GM23338 (cell line): Measurements from ENCODE around the gene CCBE1. TPM values are rescaled to one million over a fixed set of nuclear protein-coding genes. Genes with fewer than 3 reads are reported as not detected.

Experiments
- ATAC-seq: fragments of 200-7000 bp; cut with Tn5 transposase; 3 replicates; pipeline ENCODE4 v1.9.1; 2020
- DNase-seq: peaks from one replicate; pipeline ENCODE4 v3.0.0-alpha.2; 2015; ENCODE audit warnings: low spot score
- H2AFZ ChIP-seq: fragments of 200-600 bp; sonication (generic); 2 replicates; pipeline ENCODE4 v1.8.0; 2016; ENCODE audit warnings: antibody characterized with exemption, mild to moderate bottlenecking, moderate library complexity
- H3F3A ChIP-seq: fragments of 200-600 bp; sonication (generic); replicated peaks from 2 replicates; pipeline ENCODE4 v1.8.0; 2017; ENCODE audit warnings: antibody characterized with exemption, mixed run types, low read depth
- H3K27ac ChIP-seq: fragments of 200-600 bp; sonication (generic); 2 replicates; pipeline ENCODE4 v1.6.1; 2016; ENCODE audit warnings: low read depth
- H3K27me3 ChIP-seq: fragments of 200-600 bp; sonication (generic); 2 replicates; pipeline ENCODE4 v1.8.0; 2016; ENCODE audit warnings: mild to moderate bottlenecking, mixed run types, moderate library complexity; ENCODE audit not compliant: insufficient read depth
- H3K36me3 ChIP-seq: fragments of 200-600 bp; sonication (generic); 2 replicates; pipeline ENCODE4 v1.8.0; 2016; ENCODE audit warnings: mild to moderate bottlenecking; ENCODE audit not compliant: insufficient read depth
- H3K4me1 ChIP-seq: fragments of 200-600 bp; sonication (generic); 2 replicates; pipeline ENCODE4 v1.8.0; 2016; ENCODE audit warnings: mild to moderate bottlenecking, moderate library complexity; ENCODE audit not compliant: insufficient read depth
- H3K4me2 ChIP-seq: fragments of 200-600 bp; sonication (generic); 2 replicates; pipeline ENCODE4 v1.7.1; 2017; ENCODE audit warnings: mixed run types
- H3K4me3 ChIP-seq: fragments of 200-600 bp; sonication (generic); 2 replicates; pipeline ENCODE4 v1.6.1; 2016; ENCODE audit warnings: mixed run types
- H3K79me2 ChIP-seq: fragments of 200-600 bp; sonication (generic); replicated peaks from 2 replicates; pipeline ENCODE4 v1.8.0; 2017; ENCODE audit warnings: mild to moderate bottlenecking; ENCODE audit not compliant: insufficient read depth
- H3K9me2 ChIP-seq: fragments of 200-600 bp; sonication (generic); 2 replicates; pipeline ENCODE4 v1.8.0; 2017; ENCODE audit not compliant: insufficient read depth
- H4K20me1 ChIP-seq: fragments of 200-600 bp; sonication (generic); replicated peaks from 2 replicates; pipeline ENCODE4 v1.8.0; 2017; ENCODE audit warnings: mild to moderate bottlenecking; ENCODE audit not compliant: insufficient read depth
- H3K27ac Mint-ChIP-seq: 2 replicates; pipeline ENCODE4 v1.8.0; 2020; ENCODE audit warnings: inconsistent platforms, mild to moderate bottlenecking, moderate library complexity, mixed read lengths
- H3K27me3 Mint-ChIP-seq: 3 replicates; pipeline ENCODE4 v1.8.0; 2022; ENCODE audit warnings: low read depth, mild to moderate bottlenecking, moderate library complexity, mixed read lengths, inconsistent platforms; ENCODE audit not compliant: insufficient read depth, poor library complexity
- H3K36me3 Mint-ChIP-seq: 3 replicates; pipeline ENCODE4 v1.8.0; 2021; ENCODE audit warnings: low read depth, mild to moderate bottlenecking, inconsistent platforms, moderate library complexity, mixed read lengths
- H3K4me1 Mint-ChIP-seq: 3 replicates; pipeline ENCODE4 v1.8.0; 2020; ENCODE audit warnings: mild to moderate bottlenecking, inconsistent platforms, mixed read lengths
- H3K4me3 Mint-ChIP-seq: 3 replicates; pipeline ENCODE4 v1.8.0; 2021; ENCODE audit warnings: moderate library complexity, mild to moderate bottlenecking, inconsistent platforms, mixed read lengths
- H3K9me3 Mint-ChIP-seq: 3 replicates; pipeline ENCODE4 v1.8.0; 2020; ENCODE audit warnings: moderate library complexity, mild to moderate bottlenecking, inconsistent platforms, mixed read lengths
- CREB1 ChIP-seq: fragments of 250-450 bp; sonication (Bioruptor Pico); IDR thresholded peaks from 2 replicates; pipeline ENCODE4 v1.5.0; 2020; ENCODE audit warnings: low read depth, mild to moderate bottlenecking, moderate library complexity
- CTCF ChIP-seq, 2 experiments: fragments of 200-600 bp in 1 of 2; sonication (generic) in 1 of 2; conservative IDR thresholded peaks; 2 replicates each; pipeline versions ENCODE4 v1.5.1 to v1.6.1; 2016 to 2017; ENCODE audit warnings: antibody characterized with exemption in 2 of 2, low read depth in 2 of 2, mild to moderate bottlenecking in 2 of 2, moderate library complexity in 1 of 2
- ETS1 ChIP-seq: IDR thresholded peaks from 2 replicates; pipeline ENCODE4 v1.6.1; 2016; ENCODE audit warnings: antibody characterized with exemption
- EZH2 ChIP-seq: fragments of 200-600 bp; sonication (generic); IDR thresholded peaks from one replicate; pipeline ENCODE4 v1.8.0; 2017; ENCODE audit warnings: antibody characterized with exemption, mild to moderate bottlenecking, low read depth; ENCODE audit not compliant: unreplicated experiment
- EZH2phosphoT487 ChIP-seq: fragments of 200-600 bp; sonication (generic); IDR thresholded peaks from one replicate; pipeline ENCODE4 v1.8.1; 2018; ENCODE audit warnings: antibody characterized with exemption; ENCODE audit not compliant: unreplicated experiment
- JUNB ChIP-seq: IDR thresholded peaks from one replicate; pipeline ENCODE4 v1.6.1; 2016; ENCODE audit warnings: antibody characterized with exemption; ENCODE audit not compliant: unreplicated experiment
- NANOG ChIP-seq: IDR thresholded peaks from 2 replicates; pipeline ENCODE4 v1.6.1; 2016; ENCODE audit warnings: antibody characterized with exemption, borderline replicate concordance
- POLR2AphosphoS5 ChIP-seq: IDR thresholded peaks from 2 replicates; pipeline ENCODE4 v1.6.1; 2016; ENCODE audit warnings: antibody characterized with exemption, low read depth
- REST ChIP-seq: IDR thresholded peaks from one replicate; pipeline ENCODE4 v1.6.1; 2018; ENCODE audit warnings: antibody characterized with exemption; ENCODE audit not compliant: unreplicated experiment
- STAT1 ChIP-seq: IDR thresholded peaks from one replicate; pipeline ENCODE4 v1.6.1; 2016; ENCODE audit warnings: antibody characterized with exemption; ENCODE audit not compliant: unreplicated experiment
- ZNF114 ChIP-seq: fragments of 250-450 bp; sonication (Bioruptor Pico); IDR thresholded peaks from 2 replicates; pipeline ENCODE4 v1.5.0; 2020; ENCODE audit warnings: mild to moderate bottlenecking, moderate library complexity
- ZNF331 ChIP-seq: fragments of 250-450 bp; sonication (Bioruptor Pico); IDR thresholded peaks from 2 replicates; pipeline ENCODE4 v1.5.0; 2020; ENCODE audit warnings: low read depth, mild to moderate bottlenecking, moderate library complexity
- ZNF462 ChIP-seq: fragments of 250-450 bp; sonication (Bioruptor Pico); IDR thresholded peaks from 2 replicates; pipeline ENCODE4 v1.5.0; 2020; ENCODE audit warnings: mild to moderate bottlenecking, moderate library complexity
- polyA plus RNA-seq: library from polyadenylated mRNA; unstranded; fragments of >200 nt; fragmentation: Nextera tagmentation; extraction: Ambion mirVana; gene quantifications from 2 replicates; pipeline ENCODE4 v1.2.1, GENCODE V29; 2016
- total RNA-seq: library from RNA; depleted of rRNA; stranded (reverse); fragments of >200 nt; shearing (Covaris generic); gene quantifications from 2 replicates; pipeline ENCODE4 v1.2.3, GENCODE V29; 2014

The CCBE1 gene
- total and polyA plus RNA-seq, 2 experiments from 2014 or later: 2.1 to 2.6 TPM

- TF ChIP-seq EZH2phosphoT487: no peak
- TF ChIP-seq ZNF114 (CRISPR knock-in tag): no peak
- TF ChIP-seq CTCF (conservative IDR thresholded peaks at IDR 0.05; ENCODE audit: low read depth in 2 of 2): no peak
- TF ChIP-seq STAT1: no peak
- TF ChIP-seq NANOG: no peak
- TF ChIP-seq CREB1 (CRISPR knock-in tag): no peak
- TF ChIP-seq POLR2AphosphoS5: no peak
- no peak for TF ChIP-seq ZNF331 (CRISPR knock-in tag)
- TF ChIP-seq EZH2: no peak
- TF ChIP-seq ETS1: no peak
- TF ChIP-seq REST: no peak
- TF ChIP-seq ZNF462 (CRISPR knock-in tag): no peak
- no peak for TF ChIP-seq JUNB
- Histone ChIP-seq H3K4me1 (peaks cover 3% of the 10 kb centered on the region; the same call in 1 of the 2 replicates), H3K4me3 (no peak overlapping the region), H3K36me3 (no peaks in the 10 kb centered on the region), H3K27ac (no peak overlapping the region), H3F3A (no peaks in the 10 kb centered on the region), H3K4me2 (no peak overlapping the region), H2AFZ (no peak overlapping the region), H4K20me1 (no peaks in the 10 kb centered on the region; the same call in 1 of the 2 replicates), H3K79me2 (no peaks in the 10 kb centered on the region), H3K9me2 (no peaks in the 10 kb centered on the region), H3K27me3 (no peaks in the 10 kb centered on the region)
- Mint-ChIP-seq H3K9me3 (no peaks in the 10 kb centered on the region), H3K36me3 (no peaks in the 10 kb centered on the region), H3K4me1 (peaks cover 8% of the 10 kb centered on the region), H3K27me3 (peaks cover 2% of the 10 kb centered on the region), H3K4me3 (no peak overlapping the region), H3K27ac (no peak overlapping the region)
- no peak for ATAC-seq
- no peak for DNase-seq
Measured at GRCh38 chr18:59628995-59629394, 68.2 kb downstream of the CCBE1 start.
